GM18870 (cell line): ENCODE results near the gene TMEM259.

ENCODE experiments used
- ATAC-seq: cut with Tn5 transposase; IDR thresholded peaks from one replicate; pipeline ENCODE4 v1.9.1; 2021; ENCODE audit warnings: moderate library complexity; ENCODE audit not compliant: unreplicated experiment

Gene TMEM259

DNA sequence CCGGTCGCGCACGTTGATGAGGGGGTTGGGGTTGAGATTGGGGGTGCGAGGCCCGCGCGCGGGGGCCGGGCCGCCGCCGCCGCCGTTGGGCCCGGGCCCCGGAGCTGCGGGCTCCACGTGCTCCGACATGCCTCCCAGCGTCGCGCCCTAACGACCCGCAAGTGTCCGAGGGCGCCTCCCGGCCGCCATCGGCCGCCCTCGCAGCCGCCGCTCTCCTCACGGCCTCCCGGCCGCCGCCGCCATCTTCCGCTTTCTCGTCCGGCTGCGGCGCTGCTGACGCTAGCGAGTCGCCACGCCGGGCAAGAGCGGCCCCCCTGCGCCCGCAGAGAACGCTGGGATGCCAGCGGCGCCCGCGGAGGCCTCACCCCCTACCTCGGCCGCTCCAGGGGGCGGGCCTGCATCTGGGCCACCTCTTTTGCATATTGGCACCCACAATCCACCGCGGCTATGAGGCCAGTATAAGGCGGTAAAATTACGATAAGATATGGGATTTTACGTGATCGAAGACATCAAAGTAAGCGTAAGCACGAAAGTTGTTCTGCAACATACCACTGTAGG lies at the start of gene TMEM259:
TSS of gene TMEM259 (minus strand) at position 256 of the 558 bp plus-strand sequence. CDS start at position 129, 127 bp downstream.
- peak; percentile 76 for ATAC-seq

DNA sequence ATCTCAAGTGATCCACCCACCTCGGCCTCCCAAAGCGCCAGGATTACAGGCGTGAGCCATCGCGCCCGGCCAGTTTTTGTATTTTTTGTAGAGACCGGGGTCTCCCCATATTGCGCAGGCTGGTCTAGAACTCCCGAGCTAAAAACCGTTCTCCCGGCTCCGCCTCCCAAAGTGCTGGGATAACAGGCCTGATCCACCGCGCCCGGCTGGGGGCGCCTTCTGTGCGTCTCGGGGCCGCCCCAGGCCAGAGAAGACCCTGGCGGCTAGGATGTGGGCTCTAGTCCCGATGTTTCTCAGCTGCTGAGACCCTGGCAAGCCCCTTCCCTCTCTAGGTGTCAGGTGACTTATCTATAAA lies 49.6 kb upstream of the TMEM259 start:
- no peak for ATAC-seq

DNA sequence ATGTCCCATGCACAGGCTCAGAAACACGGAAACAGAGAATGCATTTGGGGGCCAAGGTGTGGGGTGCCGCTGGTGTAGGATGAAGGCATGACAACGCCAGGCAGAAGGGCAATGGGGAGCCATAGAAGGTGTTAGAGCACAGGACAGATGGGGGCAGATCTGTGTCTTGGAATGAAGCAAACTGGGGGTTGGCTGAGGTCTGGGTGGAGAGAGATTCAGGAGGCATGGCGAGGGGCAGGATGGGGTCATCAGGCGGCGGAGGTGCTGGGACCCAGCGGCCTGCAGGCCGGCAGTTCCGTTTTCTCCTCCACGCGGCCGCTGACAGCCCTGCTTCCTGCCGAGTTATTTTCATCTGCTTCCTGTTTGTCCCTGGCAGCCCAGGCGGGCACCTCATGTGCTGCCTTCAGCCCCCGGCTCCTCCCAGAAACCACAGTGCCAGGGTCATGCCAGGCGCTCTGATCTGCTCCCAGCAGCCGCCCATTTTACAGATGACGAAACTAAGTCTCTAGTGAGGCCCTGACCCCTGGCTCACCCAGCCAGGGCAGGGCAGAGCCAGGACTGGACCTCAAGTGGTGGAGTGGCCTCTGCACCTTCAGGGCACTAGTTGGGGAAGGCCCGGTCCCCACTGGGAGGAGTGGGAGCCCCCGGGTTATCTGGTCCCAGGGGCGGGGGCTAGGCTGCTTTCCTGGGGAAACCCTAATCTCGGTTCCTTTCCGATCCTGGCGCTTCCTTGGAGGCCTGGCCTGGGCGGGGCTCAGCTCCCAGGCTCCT lies 48.3 kb upstream of the TMEM259 start:
- ATAC-seq, result no peak

DNA sequence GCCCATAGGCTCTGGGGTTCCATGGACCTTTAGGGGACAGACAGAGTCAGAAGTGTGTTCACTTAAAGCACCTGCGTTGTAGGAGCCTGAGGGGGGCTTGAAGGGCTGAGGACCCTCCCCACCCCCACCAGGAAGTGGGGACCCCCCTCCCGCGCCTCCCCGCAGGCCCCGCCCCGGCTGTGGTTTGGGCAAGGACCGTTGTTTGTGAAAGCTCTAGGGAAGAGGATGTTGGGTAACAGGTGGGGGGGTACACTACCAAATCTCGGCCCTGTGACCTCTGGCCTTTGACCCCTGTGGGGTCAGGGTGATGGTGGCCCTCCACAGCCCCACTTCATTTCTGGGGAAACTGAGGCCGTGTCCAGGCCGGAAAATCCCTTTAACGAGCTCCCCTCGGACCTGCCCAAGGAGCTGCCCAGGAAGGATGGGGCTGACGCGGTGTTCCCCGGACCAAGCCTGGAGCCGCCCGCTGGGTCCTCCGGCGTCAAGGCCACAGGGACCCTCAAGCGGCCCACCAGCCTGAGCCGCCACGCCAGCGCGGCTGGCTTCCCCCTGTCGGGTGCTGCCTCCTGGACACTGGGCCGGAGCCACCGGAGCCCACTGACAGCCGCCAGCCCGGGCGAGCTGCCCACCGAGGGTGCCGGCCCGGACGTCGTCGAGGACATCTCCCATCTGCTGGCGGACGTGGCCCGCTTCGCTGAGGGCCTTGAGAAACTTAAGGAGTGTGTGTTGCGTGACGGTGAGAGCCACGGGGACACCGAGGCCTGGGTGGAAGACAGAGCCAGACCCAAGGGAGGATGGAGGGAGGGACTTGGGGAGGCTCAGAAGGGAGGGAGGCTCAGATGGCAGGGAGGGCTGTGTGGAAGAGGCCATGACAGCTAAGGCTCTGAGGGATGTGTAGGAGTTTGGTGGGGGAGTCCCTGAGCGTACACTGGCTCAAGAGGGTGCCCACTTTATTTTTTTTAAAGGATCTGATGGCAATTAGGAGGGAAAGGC lies 47.4 kb upstream of the TMEM259 start:
- ATAC-seq, result no peak

DNA sequence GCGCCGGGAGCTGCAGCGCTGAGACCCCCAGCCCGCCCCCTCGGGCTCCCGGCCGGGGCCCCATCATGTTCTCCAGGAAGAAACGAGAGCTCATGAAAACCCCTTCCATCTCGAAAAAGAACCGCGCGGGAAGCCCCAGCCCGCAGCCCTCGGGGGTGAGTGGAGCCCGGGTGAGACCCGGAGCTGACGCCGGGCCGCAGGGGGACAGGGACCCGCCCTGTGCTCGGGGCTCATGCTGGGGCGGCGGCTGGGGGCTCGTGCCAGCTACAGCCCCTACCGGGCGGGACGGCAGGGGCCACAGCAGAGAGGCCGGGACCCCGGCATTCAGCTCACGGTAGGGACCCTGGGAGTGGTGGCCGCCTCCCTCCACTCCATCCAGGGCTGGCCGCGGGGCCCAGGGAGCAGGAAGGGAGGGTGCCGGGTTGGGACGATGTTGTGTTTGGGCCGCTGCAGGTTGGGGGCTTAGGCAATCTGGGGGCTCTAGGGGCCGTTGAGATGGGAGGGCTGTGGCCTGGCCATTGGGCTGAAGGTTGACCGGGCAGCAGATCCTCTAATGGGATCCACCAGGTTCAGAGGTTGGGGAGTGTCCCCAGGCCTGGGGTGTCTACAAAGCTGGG lies 46.5 kb upstream of the TMEM259 start:
- no peak for ATAC-seq

DNA sequence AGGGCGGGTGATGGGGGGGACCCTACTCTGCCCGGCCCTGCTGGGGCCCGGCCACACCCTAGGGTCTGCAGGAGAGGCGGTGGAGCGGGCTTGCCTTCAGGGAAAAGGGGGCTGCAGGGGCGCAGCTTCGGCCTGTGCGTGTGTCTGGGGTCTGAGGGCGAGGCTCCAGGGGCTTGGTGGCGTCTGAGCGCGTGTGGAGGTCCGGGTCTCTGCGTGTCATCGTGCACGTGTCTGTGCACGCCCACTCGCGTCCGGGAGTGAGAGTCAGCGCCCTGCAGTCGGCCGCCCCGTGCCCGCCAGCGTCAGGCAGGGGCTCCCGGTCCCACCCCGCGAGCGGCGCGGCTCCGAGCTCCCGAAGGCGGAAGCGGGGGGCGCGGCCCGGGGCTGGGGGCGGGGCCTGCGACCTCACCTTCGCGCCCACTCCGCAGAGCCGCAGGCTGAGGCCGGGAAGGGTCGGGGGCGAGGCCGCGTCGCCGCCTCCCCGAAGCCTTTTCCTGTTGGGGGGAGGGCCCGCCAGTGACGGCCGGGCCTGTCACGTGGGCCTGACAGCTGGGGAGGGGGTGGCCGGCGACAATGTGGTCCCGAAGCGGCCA lies 45.9 kb upstream of the TMEM259 start, which contains the start of gene ARHGAP45:
TSS of gene ARHGAP45 (plus strand) at position 420 of the 593 bp plus-strand sequence. CDS start 239 bp downstream, outside the sequence.
- no peak for ATAC-seq

DNA sequence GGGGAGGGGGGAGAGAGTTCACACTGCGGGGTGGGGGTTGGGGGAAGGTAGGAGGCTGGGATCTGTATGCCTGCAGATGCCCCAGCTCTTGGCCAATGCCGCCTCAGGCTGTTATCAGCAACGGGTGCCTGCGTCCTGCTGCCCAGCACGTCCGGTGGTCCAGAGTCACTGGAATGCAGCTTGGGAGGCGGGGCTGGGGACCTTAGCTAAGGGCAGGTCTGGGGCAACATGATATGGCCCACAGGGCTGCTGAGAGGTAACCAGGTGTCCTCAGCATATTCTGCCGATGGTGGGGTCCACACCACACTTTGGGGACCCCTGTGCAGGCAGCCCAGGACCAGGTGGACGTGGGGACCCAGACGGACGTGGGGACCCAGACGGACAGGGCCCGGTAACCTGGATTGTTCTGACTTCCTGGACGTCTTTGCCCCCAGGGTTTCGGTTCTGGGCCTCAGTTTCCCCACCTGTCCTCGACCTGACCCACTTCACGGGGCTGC lies 45.4 kb upstream of the TMEM259 start:
- no peak for ATAC-seq

DNA sequence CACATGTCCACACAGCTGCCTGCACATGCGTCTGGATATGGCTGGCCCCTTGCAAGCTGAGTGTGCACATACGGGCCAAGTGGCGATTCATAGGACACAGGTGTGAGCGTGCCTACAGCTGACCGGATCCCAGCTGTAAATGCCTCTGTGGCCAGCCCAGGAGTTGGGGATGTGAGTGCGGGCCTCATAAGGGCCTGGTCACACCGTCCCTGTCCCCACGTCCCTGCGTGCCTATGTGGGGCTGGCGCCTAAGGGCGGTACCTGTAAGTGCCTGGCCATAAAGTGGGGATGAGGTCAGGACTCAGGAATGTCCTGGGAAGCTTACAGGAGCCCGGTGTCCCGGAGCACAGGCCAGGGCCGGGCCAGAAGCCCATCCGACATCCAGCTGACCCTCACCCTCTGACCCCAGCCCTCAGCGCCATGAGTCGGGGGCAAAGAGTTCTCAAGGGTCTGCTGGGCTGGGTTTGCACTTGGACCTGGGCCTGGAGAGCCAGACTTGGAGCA lies 44.7 kb upstream of the TMEM259 start:
- ATAC-seq, result no peak

DNA sequence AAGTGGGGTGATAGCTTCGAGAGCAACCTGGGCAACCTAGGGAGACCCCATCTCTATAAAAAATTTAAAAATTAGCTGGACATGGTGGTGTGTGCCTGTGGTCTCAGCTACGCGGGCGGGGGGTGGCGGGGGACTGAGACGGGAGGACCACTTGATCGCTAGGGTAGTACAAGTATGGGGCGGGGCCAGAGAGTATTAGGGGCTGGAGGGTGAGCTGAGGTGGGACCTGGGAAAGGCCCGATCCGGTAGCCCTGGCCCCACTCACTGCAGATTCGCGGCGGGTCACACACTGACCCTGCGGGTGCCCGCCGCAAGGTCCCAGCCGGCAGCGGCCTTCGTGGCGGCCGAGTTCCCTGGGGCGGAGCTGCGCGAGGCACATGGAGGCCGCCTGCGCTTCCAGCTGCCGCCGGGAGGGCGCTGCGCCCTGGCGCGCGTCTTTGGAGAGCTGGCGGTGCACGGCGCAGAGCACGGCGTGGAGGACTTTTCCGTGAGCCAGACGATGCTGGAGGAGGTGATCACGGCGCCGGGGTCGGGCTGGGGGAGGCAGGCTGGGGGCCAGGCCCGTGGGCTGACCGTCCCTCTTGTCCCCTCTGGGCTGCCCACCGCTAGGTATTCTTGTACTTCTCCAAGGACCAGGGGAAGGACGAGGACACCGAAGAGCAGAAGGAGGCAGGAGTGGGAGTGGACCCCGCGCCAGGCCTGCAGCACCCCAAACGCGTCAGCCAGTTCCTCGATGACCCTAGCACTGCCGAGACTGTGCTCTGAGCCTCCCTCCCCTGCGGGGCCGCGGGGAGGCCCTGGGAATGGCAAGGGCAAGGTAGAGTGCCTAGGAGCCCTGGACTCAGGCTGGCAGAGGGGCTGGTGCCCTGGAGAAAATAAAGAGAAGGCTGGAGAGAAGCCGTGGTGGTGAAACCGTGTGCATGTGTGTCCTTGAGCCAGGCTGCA lies 44.0 kb upstream of the TMEM259 start:
- ATAC-seq, result no peak

DNA sequence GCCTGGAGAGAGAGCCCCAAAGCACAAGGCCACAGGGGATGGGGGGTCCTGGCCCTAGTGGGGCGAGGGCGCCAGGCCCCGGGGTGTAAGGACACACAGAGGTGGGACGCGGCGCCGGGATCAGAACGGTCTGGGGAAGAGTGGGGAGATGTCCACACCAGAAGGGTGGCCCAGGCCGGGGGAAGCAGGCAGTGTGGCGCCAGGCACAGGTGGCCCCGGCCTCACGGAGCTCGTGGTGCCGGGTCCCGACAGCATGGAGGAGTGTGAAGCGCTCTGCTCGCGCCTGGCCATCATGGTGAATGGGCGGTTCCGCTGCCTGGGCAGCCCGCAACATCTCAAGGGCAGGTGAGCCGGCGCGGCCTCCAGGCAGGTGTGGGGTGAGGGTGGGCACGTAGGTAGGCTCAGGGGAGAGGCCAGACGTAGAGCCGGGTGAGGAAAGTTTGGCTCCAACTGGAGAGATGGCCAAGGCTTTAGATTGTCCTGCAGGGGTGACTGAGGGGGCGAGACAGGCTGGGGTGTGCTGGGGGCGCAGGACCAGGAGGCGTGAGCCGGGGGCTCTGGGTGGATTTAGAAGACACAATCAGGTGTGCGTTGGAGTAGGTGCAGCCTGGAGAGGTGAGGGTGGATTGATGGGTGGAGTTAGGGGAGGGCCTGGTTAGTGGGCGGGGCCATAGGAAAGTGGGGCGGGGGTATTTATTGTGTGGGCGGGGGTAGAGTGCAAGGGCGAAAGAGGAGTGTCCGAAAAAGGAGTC lies 43.2 kb upstream of the TMEM259 start:
- no peak for ATAC-seq

DNA sequence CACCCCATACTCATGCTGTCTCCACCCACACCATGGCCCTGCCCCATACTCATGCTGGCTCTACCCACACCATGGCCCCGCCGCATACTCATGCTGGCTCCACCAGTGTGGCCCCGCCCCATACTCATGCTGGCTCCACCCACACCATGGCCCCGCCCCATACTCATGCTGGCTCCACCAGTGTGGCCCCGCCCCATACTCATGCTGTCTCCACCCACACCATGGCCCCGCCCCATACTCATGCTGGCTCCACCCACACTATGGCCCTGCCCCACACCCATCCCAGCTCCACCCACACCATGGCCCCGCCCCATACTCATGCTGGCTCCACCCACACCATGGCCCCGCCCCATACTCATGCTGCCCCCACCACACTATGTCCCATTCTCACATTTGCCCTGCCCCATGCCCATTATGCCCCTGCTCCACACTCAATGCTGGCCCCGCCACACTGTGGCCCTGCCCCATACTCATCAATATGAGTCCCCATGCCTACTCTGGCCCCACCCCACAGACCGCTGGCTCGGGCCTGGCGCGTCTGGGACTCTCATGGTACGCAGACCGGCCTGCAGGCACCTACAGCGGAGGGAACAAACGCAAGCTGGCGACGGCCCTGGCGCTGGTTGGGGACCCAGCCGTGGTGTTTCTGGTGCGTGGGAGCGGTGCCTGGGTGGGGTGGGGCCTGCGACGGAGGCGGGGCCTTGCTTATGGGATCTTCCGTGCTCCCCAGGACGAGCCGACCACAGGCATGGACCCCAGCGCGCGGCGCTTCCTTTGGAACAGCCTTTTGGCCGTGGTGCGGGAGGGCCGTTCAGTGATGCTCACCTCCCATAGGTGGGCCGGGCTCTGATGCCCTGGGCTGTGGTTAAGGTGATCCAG lies 42.3 kb upstream of the TMEM259 start:
- ATAC-seq, result no peak

DNA sequence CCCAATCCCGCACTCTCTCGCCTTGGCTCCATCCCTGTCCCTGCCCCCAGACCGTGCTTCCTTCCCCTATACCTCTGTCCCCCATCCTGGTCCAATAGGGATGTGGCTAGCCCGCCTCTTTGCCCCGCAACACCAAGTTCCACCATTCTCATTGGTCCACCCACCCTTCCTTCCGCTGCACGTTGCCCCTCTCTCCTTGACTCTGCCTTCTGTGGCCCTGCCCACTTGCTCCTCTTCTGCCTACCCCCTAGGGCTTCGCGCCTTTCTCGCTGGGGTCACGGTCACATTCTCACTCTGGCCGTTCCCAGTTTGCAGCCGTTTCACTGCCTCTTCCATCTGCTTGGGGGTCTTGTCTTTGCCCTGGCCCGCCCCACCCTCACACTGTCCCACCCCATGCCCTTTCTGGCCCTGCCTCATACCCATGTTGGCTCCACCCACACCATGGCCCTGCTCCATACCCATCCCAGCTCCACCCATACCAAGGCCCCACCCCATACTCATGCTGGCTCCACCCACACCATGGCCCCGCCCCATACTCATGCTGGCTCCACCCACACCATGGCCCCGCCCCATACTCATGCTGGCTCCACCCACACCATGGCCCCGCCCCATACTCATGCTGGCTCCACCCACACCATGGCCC lies 41.6 kb upstream of the TMEM259 start:
- ATAC-seq, result no peak

DNA sequence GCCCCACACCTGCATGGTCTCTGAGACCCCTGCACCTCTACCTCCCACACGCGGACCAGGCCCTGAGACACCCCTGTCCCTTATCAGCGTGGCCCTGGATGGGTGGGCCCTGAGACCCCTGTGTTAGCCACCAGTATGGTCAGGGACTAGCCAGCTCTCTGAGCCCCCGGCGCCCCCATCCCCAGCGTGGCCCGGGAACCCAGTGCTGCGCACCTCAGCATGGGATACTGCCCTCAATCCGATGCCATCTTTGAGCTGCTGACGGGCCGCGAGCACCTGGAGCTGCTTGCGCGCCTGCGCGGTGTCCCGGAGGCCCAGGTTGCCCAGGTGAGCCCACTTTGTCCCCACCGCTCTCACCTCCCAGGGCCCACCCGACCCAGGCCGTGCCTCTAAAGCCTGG lies 41.1 kb upstream of the TMEM259 start:
- ATAC-seq, result no peak

DNA sequence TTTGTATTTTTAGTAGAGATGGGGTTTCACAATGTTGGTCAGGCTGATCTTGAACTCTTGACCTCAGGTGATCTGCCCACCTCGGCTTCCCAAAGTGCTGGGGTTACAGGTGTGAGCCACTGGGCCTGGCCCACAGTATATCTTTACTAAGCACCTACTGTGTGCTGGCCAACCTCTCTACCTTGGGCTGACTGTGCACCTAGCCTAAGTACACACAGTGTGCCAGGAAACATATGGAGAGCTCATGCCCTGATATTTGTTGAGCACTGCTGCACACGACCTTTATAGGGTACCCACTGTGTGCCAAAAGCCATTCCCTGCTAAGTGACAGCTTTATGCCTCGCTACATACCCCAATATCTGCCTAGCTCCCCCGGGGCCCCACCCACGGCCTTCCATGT lies 39.8 kb upstream of the TMEM259 start:
- no peak for ATAC-seq

DNA sequence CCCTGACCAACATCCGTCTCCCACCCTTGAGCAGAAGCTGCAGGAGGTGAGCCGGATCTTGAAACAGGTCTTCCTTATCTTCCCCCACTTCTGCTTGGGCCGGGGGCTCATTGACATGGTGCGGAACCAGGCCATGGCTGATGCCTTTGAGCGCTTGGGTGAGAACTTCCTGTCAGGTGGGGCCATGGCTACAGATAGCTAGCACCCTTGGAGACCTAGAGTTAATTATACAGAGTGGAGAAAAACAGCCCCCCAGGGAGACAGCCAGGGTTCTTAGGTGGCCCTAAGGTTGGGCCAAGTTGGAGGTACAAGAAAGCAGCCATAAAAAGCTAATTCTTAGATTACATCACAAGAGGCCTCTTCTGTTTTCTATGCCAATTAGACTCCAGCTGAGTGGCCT lies 37.2 kb upstream of the TMEM259 start:
- no peak for ATAC-seq

DNA sequence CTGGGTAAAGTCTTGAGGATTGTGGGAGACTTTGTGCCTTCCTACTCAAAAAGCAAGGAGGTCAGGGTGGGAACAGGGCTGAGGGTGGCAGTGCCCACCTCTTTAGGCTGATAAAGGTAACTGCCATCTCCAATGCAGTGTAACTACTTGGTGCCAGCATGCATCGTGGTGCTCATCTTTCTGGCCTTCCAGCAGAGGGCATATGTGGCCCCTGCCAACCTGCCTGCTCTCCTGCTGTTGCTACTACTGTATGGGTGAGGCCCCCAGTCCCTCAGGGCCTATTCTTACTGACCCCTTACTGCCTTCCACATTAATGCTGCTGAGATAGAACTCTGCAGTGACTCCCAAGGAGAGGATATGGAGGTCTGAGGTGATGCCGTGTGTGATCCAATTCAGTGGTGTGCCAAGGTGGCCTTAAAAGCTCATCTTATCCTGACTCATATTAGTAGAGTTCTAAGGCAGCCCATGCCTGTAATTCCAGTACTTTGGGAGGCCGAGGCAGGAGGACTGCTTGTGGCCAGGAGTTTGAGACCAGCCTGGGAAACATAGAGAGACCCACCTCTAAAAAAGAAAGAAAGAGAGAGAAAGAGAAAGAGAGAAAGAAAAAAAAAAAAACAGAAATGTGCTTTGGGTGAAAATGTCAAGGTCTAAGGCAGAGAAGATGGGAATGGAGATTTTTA lies 36.4 kb upstream of the TMEM259 start:
- no peak for ATAC-seq
